ENCODE results near the gene ZNF212. TPM values are rescaled to one million over a fixed set of nuclear protein-coding genes. Genes with fewer than 3 reads are reported as not detected.

ZNF212 gene
- total RNA-seq, 1 experiment from 2014 or later: 9.7 TPM

DNA sequence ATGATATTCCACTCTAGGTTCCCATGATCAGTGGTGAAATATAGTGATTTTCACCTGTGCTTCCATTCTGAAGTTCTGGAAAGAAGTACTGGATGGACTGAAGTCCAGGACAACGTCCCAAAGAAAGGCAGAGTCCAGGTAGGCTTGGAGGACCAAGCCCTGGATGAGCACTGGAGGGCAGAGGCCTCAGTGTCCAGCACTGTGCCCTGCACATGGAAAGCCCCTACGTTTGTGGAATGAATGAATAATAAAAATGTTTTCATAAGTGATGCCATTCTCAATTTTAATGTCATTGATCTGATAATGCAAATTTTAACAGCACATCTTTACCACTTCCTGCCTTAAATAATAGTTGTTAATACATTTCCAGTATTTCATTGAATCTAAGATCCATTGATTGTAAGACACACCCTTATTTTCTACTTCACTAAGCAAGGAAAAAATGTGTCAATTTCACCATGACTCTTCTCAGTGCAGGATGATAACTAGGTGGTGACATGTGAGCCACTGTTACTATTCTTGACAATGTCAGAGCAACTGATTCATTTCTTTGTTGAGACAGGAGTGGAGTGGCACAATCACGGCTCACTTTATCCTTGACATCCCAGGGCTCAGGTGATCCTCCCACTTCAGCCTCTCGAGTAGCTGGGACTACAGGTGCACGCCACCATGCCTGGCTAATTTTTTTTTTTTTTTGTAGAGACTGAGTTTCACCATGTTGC, 57.7 kb downstream of the ZNF212 start:
- no peaks in the 10 kb centered on the region for H3F3A ChIP-seq (ENCODE audit: low read length, unreplicated experiment)
- no peak overlapping the region for H3K4me3 ChIP-seq (ENCODE audit: low read length)
- ChIA-PET CTCF (no interaction called here), POLR2A (ENCODE audit: unreplicated experiment) (no interaction called here)
- no peak overlapping the region for H2AFZ ChIP-seq (ENCODE audit: low read length)
- BruUV-seq (replicated peaks): no TSS peak
- no peak for DNase-seq
- H3K79me2 ChIP-seq (ENCODE audit: low read length): no peaks in the 10 kb centered on the region
- no peaks in the 10 kb centered on the region for H3K9me2 ChIP-seq (replicated peaks; ENCODE audit: low read length)
- no peaks in the 10 kb centered on the region for H3K4me1 ChIP-seq (ENCODE audit: insufficient read depth, low read length)
- no peaks in the 10 kb centered on the region for H3K36me3 ChIP-seq (ENCODE audit: low read depth, low read length)
- H3K4me2 ChIP-seq (ENCODE audit: low read length): no peak overlapping the region
- no peaks in the 10 kb centered on the region for H4K20me1 ChIP-seq (ENCODE audit: low read length)
- H3K27me3 ChIP-seq (ENCODE audit: low read length): no peaks in the 10 kb centered on the region
- no peak for TF ChIP-seq EZH2phosphoT487 (IDR thresholded peaks at IDR 0.05; ENCODE audit: borderline replicate concordance, low read length)
- TF ChIP-seq EZH2 (IDR thresholded peaks at IDR 0.05; ENCODE audit: low read length, unreplicated experiment): no peak
- TF ChIP-seq, protein P1, sequence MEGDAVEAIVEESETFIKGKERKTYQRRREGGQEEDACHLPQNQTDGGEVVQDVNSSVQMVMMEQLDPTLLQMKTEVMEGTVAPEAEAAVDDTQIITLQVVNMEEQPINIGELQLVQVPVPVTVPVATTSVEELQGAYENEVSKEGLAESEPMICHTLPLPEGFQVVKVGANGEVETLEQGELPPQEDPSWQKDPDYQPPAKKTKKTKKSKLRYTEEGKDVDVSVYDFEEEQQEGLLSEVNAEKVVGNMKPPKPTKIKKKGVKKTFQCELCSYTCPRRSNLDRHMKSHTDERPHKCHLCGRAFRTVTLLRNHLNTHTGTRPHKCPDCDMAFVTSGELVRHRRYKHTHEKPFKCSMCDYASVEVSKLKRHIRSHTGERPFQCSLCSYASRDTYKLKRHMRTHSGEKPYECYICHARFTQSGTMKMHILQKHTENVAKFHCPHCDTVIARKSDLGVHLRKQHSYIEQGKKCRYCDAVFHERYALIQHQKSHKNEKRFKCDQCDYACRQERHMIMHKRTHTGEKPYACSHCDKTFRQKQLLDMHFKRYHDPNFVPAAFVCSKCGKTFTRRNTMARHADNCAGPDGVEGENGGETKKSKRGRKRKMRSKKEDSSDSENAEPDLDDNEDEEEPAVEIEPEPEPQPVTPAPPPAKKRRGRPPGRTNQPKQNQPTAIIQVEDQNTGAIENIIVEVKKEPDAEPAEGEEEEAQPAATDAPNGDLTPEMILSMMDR (conservative IDR thresholded peaks at IDR 0.05; ENCODE audit: low read depth, low read length): no peak
- no peaks in the 10 kb centered on the region for H3K9me3 ChIP-seq (ENCODE audit: low read length)
- no peak overlapping the region for H3K9ac ChIP-seq (ENCODE audit: low read length)
- H3K27ac ChIP-seq (ENCODE audit: low read length): no peak overlapping the region
- intact Hi-C loops (cut with micrococcal nuclease): no loop called here
- no peak for ATAC-seq

DNA sequence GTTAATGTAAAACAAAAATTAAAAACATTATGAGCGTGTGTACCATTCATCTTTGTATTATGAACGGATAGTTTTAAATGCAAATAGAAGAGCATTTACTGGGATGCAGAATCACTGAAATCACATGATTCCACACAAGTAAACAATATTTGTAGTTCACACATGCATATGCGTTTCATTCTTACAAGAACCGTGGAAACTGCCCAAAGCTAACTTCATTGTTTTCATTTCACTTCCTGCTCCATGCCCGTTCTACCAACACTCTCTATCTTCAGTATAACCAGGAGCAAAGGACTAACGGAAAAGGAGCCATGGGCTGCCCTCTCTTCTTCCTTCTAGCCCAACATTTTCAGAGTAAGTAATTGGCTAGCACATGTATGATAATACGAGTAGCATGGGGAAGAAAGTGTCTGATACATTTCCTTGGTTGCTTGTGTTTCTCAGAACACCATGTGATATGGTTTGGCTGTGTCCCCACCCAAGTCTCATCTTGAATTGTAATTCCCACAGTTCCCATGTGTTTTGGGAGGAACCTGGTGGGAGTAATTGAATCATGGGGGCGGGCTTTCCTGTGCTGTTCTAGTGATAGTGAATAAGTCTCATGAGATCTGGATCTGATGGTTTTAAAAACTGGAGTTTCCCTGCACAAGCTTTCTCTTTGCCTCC, 61.3 kb downstream of the ZNF212 start:
- intact Hi-C loops (cut with micrococcal nuclease): no loop called here
- Histone ChIP-seq H3K4me3 (ENCODE audit: low read length) (no peak overlapping the region), H2AFZ (ENCODE audit: low read length) (no peak overlapping the region), H4K20me1 (ENCODE audit: low read length) (no peaks in the 10 kb centered on the region), H3K79me2 (ENCODE audit: low read length) (no peaks in the 10 kb centered on the region), H3F3A (ENCODE audit: low read length, unreplicated experiment) (no peaks in the 10 kb centered on the region), H3K9me3 (ENCODE audit: low read length) (no peaks in the 10 kb centered on the region), H3K27me3 (ENCODE audit: low read length) (no peaks in the 10 kb centered on the region), H3K9ac (ENCODE audit: low read length) (no peak overlapping the region), H3K4me1 (ENCODE audit: insufficient read depth, low read length) (no peaks in the 10 kb centered on the region), H3K9me2 (replicated peaks; ENCODE audit: low read length) (no peaks in the 10 kb centered on the region), H3K36me3 (ENCODE audit: low read depth, low read length) (no peaks in the 10 kb centered on the region), H3K27ac (ENCODE audit: low read length) (no peak overlapping the region), H3K4me2 (ENCODE audit: low read length) (no peak overlapping the region)
- DNase-seq (no peak), ATAC-seq (no peak)
- ChIA-PET POLR2A (ENCODE audit: unreplicated experiment) (no interaction called here), CTCF (no interaction called here)
- no TSS peak for BruUV-seq (replicated peaks)
- TF ChIP-seq EZH2 (IDR thresholded peaks at IDR 0.05; ENCODE audit: low read length, unreplicated experiment) (no peak), EZH2phosphoT487 (IDR thresholded peaks at IDR 0.05; ENCODE audit: borderline replicate concordance, low read length) (no peak)
- TF ChIP-seq, protein P1 (conservative IDR thresholded peaks at IDR 0.05; ENCODE audit: low read depth, low read length): no peak

DNA sequence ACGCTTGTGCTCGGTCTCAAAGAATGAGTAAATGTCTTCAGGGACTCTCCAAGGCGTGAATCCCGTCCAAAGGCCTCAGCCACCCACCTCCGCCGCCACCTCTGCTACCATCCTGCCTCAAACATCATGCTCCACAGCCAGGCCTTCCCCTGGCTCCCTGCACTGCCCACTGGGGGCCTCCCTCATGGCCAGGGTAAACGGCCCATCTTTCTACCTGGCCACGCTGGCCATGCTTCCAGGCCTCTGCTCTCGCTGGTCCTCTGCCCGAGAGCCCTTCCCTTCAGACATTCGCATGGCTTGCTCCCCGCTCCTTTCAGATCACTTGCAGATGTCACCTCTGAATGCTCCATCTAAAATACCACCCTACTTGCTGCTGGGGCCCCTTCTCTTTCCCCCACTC, 62.8 kb downstream of the ZNF212 start:
- no peak overlapping the region for H3K9ac ChIP-seq (ENCODE audit: low read length)
- no peak overlapping the region for H3K4me2 ChIP-seq (ENCODE audit: low read length)
- no peak overlapping the region for H3K27ac ChIP-seq (ENCODE audit: low read length)
- H3K4me3 ChIP-seq (ENCODE audit: low read length): no peak overlapping the region
- H3K79me2 ChIP-seq (ENCODE audit: low read length): no peaks in the 10 kb centered on the region
- H3K9me3 ChIP-seq (ENCODE audit: low read length): no peaks in the 10 kb centered on the region
- H3F3A ChIP-seq (ENCODE audit: low read length, unreplicated experiment): no peaks in the 10 kb centered on the region
- POLR2A ChIA-PET (ENCODE audit: unreplicated experiment): no interaction called here
- no peaks in the 10 kb centered on the region for H3K36me3 ChIP-seq (ENCODE audit: low read depth, low read length)
- no peak for ATAC-seq
- no peaks in the 10 kb centered on the region for H3K4me1 ChIP-seq (ENCODE audit: insufficient read depth, low read length)
- H4K20me1 ChIP-seq (ENCODE audit: low read length): no peaks in the 10 kb centered on the region
- no peaks in the 10 kb centered on the region for H3K27me3 ChIP-seq (ENCODE audit: low read length)
- CTCF ChIA-PET: no interaction called here
- no peaks in the 10 kb centered on the region for H3K9me2 ChIP-seq (replicated peaks; ENCODE audit: low read length)
- intact Hi-C loops (cut with micrococcal nuclease): no loop called here
- DNase-seq: no peak
- TF ChIP-seq, protein P1 (conservative IDR thresholded peaks at IDR 0.05; ENCODE audit: low read depth, low read length): no peak
- TF ChIP-seq EZH2 (IDR thresholded peaks at IDR 0.05; ENCODE audit: low read length, unreplicated experiment) (no peak), EZH2phosphoT487 (IDR thresholded peaks at IDR 0.05; ENCODE audit: borderline replicate concordance, low read length) (no peak)
- BruUV-seq (replicated peaks): no TSS peak
- H2AFZ ChIP-seq (ENCODE audit: low read length): no peak overlapping the region

Data from PC-3 (cell line).